H9 (cell line): ENCODE data around the gene CPT1C. TPM values are rescaled to one million over a fixed set of nuclear protein-coding genes. Genes with fewer than 3 reads are reported as not detected.
A peak's percentile ranks its signal among the peaks of the same experiment; 100 is the strongest.

Source experiments
- DNase-seq: peaks from one replicate; pipeline ENCODE4 v3.0.0-alpha.2; 2017
- H2AFZ ChIP-seq: one replicate; pipeline ENCODE4 v1.6.1; 2013; ENCODE audit warnings: mild to moderate bottlenecking, low read length, control low read depth, moderate library complexity
- H2AK5ac ChIP-seq: 2 replicates; pipeline ENCODE4 v1.6.1; 2013; ENCODE audit warnings: low read length, control low read depth, mixed read lengths; ENCODE audit not compliant: insufficient read length
- H2BK120ac ChIP-seq: one replicate; pipeline ENCODE4 v1.6.1; 2013; ENCODE audit warnings: low read depth, mild to moderate bottlenecking, low read length, control low read depth, inconsistent platforms; ENCODE audit not compliant: poor library complexity, severe bottlenecking
- H2BK12ac ChIP-seq: 2 replicates; pipeline ENCODE4 v1.6.1; 2013; ENCODE audit warnings: low read length, control low read depth, mixed read lengths, low read depth; ENCODE audit not compliant: insufficient read length
- H2BK15ac ChIP-seq: 2 replicates; pipeline ENCODE4 v1.6.1; 2013; ENCODE audit warnings: low read depth, low read length, control low read depth
- H2BK20ac ChIP-seq: one replicate; pipeline ENCODE4 v1.6.1; 2013; ENCODE audit warnings: low read depth, mild to moderate bottlenecking, low read length, control low read depth, inconsistent platforms; ENCODE audit not compliant: poor library complexity, severe bottlenecking
- H2BK5ac ChIP-seq: 2 replicates; pipeline ENCODE4 v1.6.1; 2013; ENCODE audit warnings: low read length, control low read depth, mixed read lengths; ENCODE audit not compliant: insufficient read length
- H3K14ac ChIP-seq: 2 replicates; pipeline ENCODE4 v1.6.1; 2013; ENCODE audit warnings: low read length, control low read depth; ENCODE audit not compliant: insufficient read depth
- H3K18ac ChIP-seq: 2 replicates; pipeline ENCODE4 v1.6.1; 2013; ENCODE audit warnings: low read depth, mild to moderate bottlenecking, mixed read lengths, low read length, control low read depth; ENCODE audit not compliant: insufficient read length
- H3K23ac ChIP-seq: 2 replicates; pipeline ENCODE4 v1.6.1; 2013; ENCODE audit warnings: low read length, control low read depth, mixed read lengths, low read depth; ENCODE audit not compliant: insufficient read length
- H3K23me2 ChIP-seq: 2 replicates; pipeline ENCODE4 v1.6.1; 2013; ENCODE audit warnings: low read depth, mild to moderate bottlenecking, mixed read lengths, low read length, control low read depth; ENCODE audit not compliant: insufficient read length, poor library complexity, severe bottlenecking
- H3K27ac ChIP-seq: 2 replicates; pipeline ENCODE4 v1.5.1; 2013; ENCODE audit warnings: low read length, control low read depth, mixed read lengths, low read depth; ENCODE audit not compliant: insufficient read length
- H3K27me3 ChIP-seq: 2 replicates; pipeline ENCODE4 v1.6.1; 2013; ENCODE audit warnings: low read length, control low read depth, inconsistent platforms; ENCODE audit not compliant: insufficient read depth
- H3K4ac ChIP-seq: 2 replicates; pipeline ENCODE4 v1.6.1; 2013; ENCODE audit warnings: low read depth, mild to moderate bottlenecking, control low read depth, inconsistent platforms, low read length, moderate library complexity
- H3K4me1 ChIP-seq: 2 replicates; pipeline ENCODE4 v1.6.1; 2013; ENCODE audit warnings: low read length, control low read depth, inconsistent platforms; ENCODE audit not compliant: insufficient read depth
- H3K4me2 ChIP-seq: 2 replicates; pipeline ENCODE4 v1.6.1; 2013; ENCODE audit warnings: low read length, control low read depth, mixed read lengths; ENCODE audit not compliant: insufficient read length, insufficient read depth
- H3K56ac ChIP-seq: 2 replicates; pipeline ENCODE4 v1.6.1; 2013; ENCODE audit warnings: low read depth, mild to moderate bottlenecking, mixed read lengths, low read length, control low read depth; ENCODE audit not compliant: insufficient read length
- H3K79me1 ChIP-seq: 2 replicates; pipeline ENCODE4 v1.6.1; 2013; ENCODE audit warnings: low read depth, mild to moderate bottlenecking, moderate library complexity, low read length, control low read depth, inconsistent platforms; ENCODE audit not compliant: insufficient read depth, poor library complexity, severe bottlenecking
- H3K79me2 ChIP-seq: 2 replicates; pipeline ENCODE4 v1.6.1; 2013; ENCODE audit warnings: low read length, control low read depth, inconsistent platforms; ENCODE audit not compliant: insufficient read depth
- H3K9ac ChIP-seq: 2 replicates; pipeline ENCODE4 v1.6.1; 2013; ENCODE audit warnings: low read length, control low read depth, mixed read lengths; ENCODE audit not compliant: insufficient read length; ENCODE audit errors: extremely low read depth
- H3K9me3 ChIP-seq: one replicate; pipeline ENCODE4 v1.6.1; 2013; ENCODE audit warnings: low read depth, low read length, inconsistent platforms; ENCODE audit not compliant: control insufficient read depth
- H3T11ph ChIP-seq: one replicate; pipeline ENCODE4 v1.6.1; 2013; ENCODE audit warnings: mild to moderate bottlenecking, low read length, control low read depth, inconsistent platforms
- H4K20me1 ChIP-seq: one replicate; pipeline ENCODE4 v1.6.1; 2013; ENCODE audit not compliant: control insufficient read depth, insufficient read length, insufficient read depth
- H4K5ac ChIP-seq: 2 replicates; pipeline ENCODE4 v1.6.1; 2013; ENCODE audit warnings: low read depth, mild to moderate bottlenecking, mixed read lengths, low read length, control low read depth; ENCODE audit not compliant: insufficient read length
- H4K8ac ChIP-seq: replicated peaks from 2 replicates; pipeline ENCODE4 v1.6.1; 2013; ENCODE audit warnings: low read length, control low read depth, mixed read lengths, low read depth; ENCODE audit not compliant: insufficient read length
- H4K91ac ChIP-seq: 2 replicates; pipeline ENCODE4 v1.6.1; 2013; ENCODE audit warnings: low read depth, mild to moderate bottlenecking, moderate library complexity, mixed read lengths, low read length, control low read depth; ENCODE audit not compliant: insufficient read length
- H3K27ac Mint-ChIP-seq, 3 experiments: 2 replicates in 2 of 3; 3 replicates in 1 of 3; pipeline ENCODE4 v1.8.0; 2020 to 2021; ENCODE audit warnings: mixed read lengths in 3 of 3, mild to moderate bottlenecking in 1 of 3, moderate library complexity in 1 of 3
- H3K27me3 Mint-ChIP-seq: 2 replicates; pipeline ENCODE4 v1.8.0; 2021; ENCODE audit warnings: low read depth, mild to moderate bottlenecking, moderate library complexity, mixed read lengths
- H3K36me3 Mint-ChIP-seq, 3 experiments: 2 replicates in 2 of 3; 3 replicates in 1 of 3; pipeline ENCODE4 v1.8.0; 2020 to 2021; ENCODE audit warnings: low read depth in 3 of 3, mixed read lengths in 3 of 3; ENCODE audit not compliant: insufficient read depth in 1 of 3
- H3K4me1 Mint-ChIP-seq, 2 experiments: 2 replicates each; pipeline ENCODE4 v1.8.0; 2020; ENCODE audit warnings: mixed read lengths in 2 of 2
- H3K4me3 Mint-ChIP-seq, 2 experiments: 2 replicates in 1 of 2; 3 replicates in 1 of 2; pipeline ENCODE4 v1.8.0; 2020 to 2021; ENCODE audit warnings: mild to moderate bottlenecking in 2 of 2, mixed read lengths in 2 of 2, moderate library complexity in 1 of 2
- H3K9me3 Mint-ChIP-seq, 2 experiments: 2 replicates in 1 of 2; 3 replicates in 1 of 2; pipeline ENCODE4 v1.8.0; 2020; ENCODE audit warnings: mild to moderate bottlenecking in 2 of 2, mixed read lengths in 2 of 2, moderate library complexity in 1 of 2
- CTCF ChIP-seq: fragments of 200-600 bp; sonication (generic); conservative IDR thresholded peaks from 3 replicates; pipeline ENCODE4 v1.8.0; 2021; ENCODE audit warnings: antibody characterized with exemption, mild to moderate bottlenecking
- WGBS: extraction: QIAGEN DNeasy Blood & Tissue Kit; methylation state at CpG from one replicate; pipeline ENCODE4 v1.1.7; 2013; ENCODE audit warnings: missing lambda C conversion rate, low lambda C conversion rate, mixed read lengths; ENCODE audit not compliant: insufficient read length; ENCODE audit errors: extremely low coverage; 5-methylcytosine and 5-hydroxymethylcytosine counted together
- total RNA-seq: library from RNA; stranded (reverse); gene quantifications from 2 replicates; pipeline ENCODE4 v1.2.1, GENCODE V29; 2021

CPT1C gene
- total RNA-seq, 1 experiment from 2014 or later, result 74.6 TPM

GRCh38 chr19:49676784-49677230, 14.1 kb upstream of the CPT1C start:
- H3K56ac ChIP-seq, result no peak overlapping the region
- no peak overlapping the region for H2AK5ac ChIP-seq
- WGBS, result no CpG with 5 or more reads among the region's 34 CpGs
- TF ChIP-seq CTCF, result no peak
- H3K4me3 Mint-ChIP-seq, result peak overlapping the region; percentile 97 to 98
- no peak overlapping the region for H2BK20ac ChIP-seq
- no peak overlapping the region for H3K18ac ChIP-seq
- DNase-seq, result peak; percentile 100
- peaks cover 4% of the 10 kb centered on the region for H3K23me2 ChIP-seq
- peak overlapping the region; percentile 93 for H3K14ac ChIP-seq
- peaks cover 6% of the 10 kb centered on the region for H3K4me1 ChIP-seq
- H2BK15ac ChIP-seq, result no peak overlapping the region
- no peaks in the 10 kb centered on the region; a peak in 2 of 5 replicates for H3K9me3 Mint-ChIP-seq
- peaks cover 25 to 40% of the 10 kb centered on the region in 2 experiments for H3K4me1 Mint-ChIP-seq
- no peak overlapping the region for H3K9ac ChIP-seq
- H3K36me3 Mint-ChIP-seq, result peaks cover 20 to 31% (median 23%) of the 10 kb centered on the region in 3 experiments; a peak in 6 of 7 replicates
- no peak overlapping the region for H2BK12ac ChIP-seq
- no peaks in the 10 kb centered on the region for H4K20me1 ChIP-seq
- no peak overlapping the region for H4K8ac ChIP-seq
- no peak overlapping the region for H2BK5ac ChIP-seq
- H2BK120ac ChIP-seq, result no peak overlapping the region
- no peak overlapping the region for H3K4ac ChIP-seq
- peaks cover 1% of the 10 kb centered on the region for H3K79me1 ChIP-seq
- H3K79me2 ChIP-seq, result peaks cover 22% of the 10 kb centered on the region; the same call in 1 of the 2 replicates
- H4K91ac ChIP-seq, result no peak overlapping the region
- H2AFZ ChIP-seq, result no peak overlapping the region
- H3K9me3 ChIP-seq, result no peaks in the 10 kb centered on the region
- peaks cover 2% of the 10 kb centered on the region; the same call in 1 of the 2 replicates for H3K27me3 Mint-ChIP-seq
- no peak overlapping the region for H3K27ac ChIP-seq
- H3K27me3 ChIP-seq, result no peaks in the 10 kb centered on the region
- no peak overlapping the region for H3K23ac ChIP-seq
- H3K27ac Mint-ChIP-seq, result peak overlapping the region; percentile 100
- no peak overlapping the region for H4K5ac ChIP-seq
- no peak overlapping the region for H3T11ph ChIP-seq
- peak overlapping the region; percentile 63 for H3K4me2 ChIP-seq
